HG03097 (cell line): ENCODE results near the gene MYO3B.
"Not testable (repeated sequence)": the region's sequence is repeated elsewhere in the genome, so short reads cannot be mapped to it uniquely, and the experiment has no call there.

ENCODE experiments used
- ATAC-seq: cut with Tn5 transposase; IDR thresholded peaks from one replicate; pipeline ENCODE4 v1.9.1; 2021; ENCODE audit not compliant: unreplicated experiment, low FRiP score

Gene MYO3B

DNA sequence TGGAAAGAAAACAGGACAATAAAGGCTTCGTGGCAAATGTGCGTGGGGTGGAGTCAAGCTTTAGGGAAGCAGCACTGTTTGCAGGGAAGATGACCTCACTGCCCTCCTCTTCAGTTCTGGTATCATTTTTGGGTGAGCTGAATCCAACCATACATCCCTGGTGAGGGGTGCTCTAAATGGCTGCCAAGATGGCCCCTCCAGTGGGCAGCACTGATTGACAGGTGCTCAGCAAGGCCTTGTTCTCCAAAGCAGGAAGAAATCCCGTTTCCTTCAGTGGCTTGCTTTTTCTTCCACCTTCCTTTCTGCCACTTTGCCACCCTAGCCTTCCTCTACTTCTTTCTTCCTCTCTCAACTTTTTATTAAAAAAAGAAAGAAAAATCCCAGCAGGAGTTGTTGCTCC, 404.4 kb downstream of the MYO3B start:
- no peak for ATAC-seq

DNA sequence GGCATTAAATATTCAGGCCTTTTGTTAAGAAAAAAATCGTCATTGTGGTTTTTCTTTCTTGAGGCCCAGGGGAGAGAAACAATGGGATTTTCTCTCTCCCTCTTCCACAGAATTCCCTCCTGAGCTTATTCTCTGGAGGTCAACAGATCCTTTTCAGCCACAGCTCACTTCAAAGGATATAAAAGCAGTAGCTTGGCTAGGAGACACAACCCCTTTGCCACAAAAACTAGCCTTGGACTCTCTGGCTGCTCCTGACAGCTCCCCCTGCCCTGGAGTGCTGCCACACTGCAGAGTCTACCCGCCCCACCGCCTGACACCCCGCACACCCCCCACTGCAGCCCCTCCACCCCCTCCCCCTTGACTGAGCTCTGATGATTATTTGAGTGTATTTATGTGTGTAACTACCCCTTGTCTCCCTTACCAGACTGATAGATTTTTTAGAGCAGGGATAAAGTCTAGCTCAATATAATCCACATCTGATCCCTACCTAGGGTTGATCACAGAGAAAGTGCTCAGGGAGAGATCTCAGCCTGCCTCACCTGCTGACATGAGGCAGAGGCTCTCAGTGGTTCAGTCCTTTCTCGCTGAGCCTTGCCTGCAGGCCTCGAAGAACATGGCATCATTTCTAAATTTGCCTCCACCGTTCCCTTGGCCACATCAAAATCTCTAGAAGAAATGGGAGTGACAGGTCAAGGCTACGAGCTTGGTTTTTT, 405.0 kb downstream of the MYO3B start:
- no peak for ATAC-seq

DNA sequence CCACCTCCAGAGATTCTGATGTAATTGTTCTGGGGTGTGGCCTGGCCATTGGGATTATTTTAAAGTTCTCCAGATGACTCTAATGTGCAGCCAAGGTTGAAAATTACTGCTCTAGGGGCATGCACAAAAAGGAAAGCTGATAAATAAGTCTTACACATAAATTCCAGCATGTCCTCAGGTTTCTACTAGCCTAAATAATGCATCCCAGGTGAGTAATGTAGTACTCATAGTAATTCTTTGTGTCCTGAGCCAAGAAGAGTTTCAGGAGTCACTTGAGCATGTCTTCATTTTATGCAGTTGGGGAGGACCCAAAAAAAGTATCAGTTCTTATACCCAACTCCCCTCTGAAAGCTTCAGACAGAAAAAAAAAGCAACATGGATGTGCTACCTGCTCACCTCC, 407.1 kb downstream of the MYO3B start:
- ATAC-seq, result no peak

DNA sequence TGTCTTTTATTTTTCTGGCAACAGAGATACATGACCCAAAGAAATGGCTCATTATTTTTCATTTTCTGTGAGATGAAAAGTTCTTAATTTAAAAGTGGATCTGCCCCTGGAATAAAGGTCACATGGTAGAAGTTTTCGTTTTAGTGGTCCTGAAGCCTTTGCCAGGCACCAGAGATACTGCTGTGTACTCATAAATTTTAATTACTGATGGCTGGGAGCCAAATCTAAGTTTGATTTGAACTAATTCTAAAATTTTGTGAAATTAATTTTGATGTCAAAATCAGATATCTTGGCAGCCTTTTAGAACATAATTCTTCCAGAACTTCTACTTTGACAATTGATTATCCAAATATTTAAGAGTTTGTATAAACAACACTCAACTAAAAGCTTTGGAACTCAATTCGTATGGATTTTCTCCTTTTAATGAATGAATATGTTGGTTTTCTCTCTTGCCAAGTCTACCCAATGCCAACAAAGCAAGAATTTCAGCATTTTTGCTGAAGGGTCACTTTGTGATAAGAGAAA, 408.7 kb downstream of the MYO3B start:
- no peak for ATAC-seq

DNA sequence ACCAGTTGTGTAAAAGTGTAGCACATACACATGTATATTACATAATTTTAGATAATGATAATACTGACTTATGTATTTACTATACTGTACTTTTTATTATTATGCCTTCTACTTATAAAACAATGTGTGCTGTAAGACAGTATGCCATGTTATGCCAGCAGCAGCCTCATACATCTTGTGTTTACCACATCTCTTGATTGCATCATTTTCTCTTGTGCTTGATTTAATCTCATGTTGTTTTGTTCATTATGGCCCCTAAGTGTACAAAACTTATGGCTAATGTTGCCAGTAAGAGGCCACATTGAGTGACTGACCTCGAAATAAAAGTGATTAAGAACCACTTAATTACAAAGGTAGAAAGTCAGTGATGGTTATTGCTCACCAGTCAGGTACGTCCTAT, 409.2 kb downstream of the MYO3B start:
- no peak for ATAC-seq

DNA sequence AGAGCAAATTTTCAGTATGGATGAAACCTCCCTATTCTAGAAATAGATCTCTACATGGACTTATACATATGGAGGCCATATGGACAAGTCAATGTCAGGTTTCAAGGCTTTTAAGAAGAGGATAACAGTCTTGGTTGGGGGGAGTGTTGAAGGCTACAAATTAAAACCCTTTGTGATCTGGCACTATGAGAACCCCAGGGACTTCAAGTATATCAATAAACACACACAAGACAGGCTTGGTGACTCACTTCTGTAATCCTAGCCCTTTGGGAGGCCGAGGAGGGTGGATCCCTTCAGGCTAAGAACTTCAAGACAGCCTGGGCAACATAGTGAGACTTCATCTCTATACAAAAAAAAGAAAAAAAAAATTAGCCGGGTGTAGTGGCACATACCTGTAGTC, 410.0 kb downstream of the MYO3B start:
- no peak for ATAC-seq

DNA sequence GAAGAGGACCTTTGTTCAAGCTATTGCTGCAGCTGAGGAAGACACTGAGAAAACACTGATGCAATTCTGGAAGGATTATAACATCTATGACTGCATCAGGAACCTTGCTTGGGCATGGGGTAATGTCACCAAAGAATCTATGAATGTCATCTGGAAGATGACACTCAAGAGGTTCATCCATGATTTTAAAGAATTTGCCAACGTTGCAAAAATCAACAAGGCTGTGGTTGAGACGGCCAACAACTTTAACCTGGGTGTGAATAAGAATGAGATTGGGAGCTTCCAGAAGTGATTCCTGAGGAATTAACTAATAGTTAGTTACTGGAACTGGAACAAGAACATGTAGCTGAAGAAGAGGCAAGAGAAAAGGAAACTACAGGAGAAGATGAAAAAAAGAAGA, 410.8 kb downstream of the MYO3B start:
- no peak for ATAC-seq

DNA sequence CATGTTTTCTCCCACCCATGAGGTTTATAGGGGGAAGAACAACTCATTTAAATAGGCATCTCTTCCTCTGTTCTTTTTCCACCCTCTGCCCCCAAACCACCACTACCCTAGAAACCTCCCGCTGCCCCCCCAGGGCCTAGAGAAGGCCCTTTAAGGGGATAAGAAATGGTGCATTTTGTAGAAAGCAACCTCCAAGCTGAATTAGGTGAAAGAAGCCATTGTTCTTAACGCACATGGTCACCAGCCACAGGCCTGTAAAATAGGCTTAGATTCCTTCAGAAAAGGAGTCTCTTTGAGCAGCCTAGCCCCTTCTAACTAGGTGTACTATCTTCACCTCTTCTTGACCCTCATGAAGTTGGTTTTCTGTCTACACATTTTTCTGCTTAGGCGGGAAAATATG, 418.6 kb downstream of the MYO3B start:
- ATAC-seq, result no peak

DNA sequence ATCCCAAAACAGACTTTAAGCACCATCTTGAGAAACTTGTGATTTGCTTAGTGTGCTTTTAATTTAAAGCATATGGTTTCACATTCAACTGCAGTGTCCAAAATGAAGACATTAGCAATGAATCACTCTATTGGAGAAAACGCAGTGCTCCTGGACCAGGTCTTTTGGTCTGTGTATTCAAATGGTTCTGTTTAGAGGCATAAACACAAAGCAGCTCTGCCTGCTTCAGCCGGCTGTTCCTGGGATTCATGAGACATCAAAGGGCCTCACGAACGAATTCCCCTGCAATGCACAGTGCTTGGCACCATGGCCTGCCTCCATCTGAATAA, 420.1 kb downstream of the MYO3B start:
- ATAC-seq, result no peak

DNA sequence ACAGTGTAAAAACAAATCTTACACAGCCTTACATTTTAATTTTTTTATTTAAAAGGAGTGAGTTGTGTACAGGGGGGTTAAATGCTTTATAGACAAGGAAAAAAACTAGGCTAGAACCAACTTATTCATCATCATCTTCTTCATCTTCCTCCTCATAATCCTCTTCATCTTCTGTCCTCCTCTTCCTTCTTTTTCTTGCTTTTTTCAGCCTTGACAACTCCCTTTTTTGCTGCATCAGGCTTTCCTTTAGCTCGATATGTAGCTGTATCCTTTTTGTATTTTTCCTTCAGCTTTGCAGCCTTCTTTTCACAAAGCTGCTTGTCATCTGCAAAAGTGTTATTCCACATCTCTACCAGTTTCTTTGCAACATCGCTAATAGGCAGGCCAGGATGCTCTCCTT, 423.5 kb downstream of the MYO3B start:
- no peak for ATAC-seq

DNA sequence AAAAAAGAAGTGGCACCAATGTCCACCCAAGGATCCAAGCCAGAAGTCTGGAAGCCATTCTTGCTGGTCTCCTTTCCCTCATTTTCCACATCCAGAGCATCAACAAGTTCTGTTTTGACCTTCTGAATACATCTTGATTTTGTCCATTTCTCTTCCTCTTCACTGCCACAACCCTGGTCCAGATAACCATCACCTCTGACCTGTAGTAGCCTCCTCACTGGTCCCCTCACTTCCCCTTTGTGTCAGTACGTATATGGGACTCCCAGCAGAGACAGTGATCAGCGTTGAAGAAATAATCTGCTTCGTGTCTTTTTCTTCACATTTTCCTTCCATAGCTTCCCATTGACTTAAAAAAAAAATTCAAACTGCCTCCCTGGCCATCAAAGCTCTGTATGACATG, 427.9 kb downstream of the MYO3B start:
- no peak for ATAC-seq

DNA sequence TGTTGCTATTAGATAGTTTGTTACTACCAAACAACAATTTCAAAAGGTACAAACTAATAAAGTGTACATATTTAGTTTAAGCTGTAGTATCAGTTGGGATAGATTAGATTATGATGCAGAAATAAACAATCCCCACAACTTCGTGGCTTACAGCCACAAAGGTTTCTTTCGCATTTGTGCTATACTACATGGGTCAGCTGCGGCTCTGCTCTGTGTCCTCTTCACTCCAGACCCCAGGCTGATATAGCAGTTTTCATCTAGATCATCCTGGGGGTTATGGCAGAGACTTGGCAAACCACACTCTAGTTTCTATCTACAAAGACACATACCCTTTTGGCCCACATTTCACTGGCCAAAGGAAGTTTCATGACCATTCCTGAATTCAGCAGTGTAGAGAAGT, 429.2 kb downstream of the MYO3B start:
- ATAC-seq, result no peak

DNA sequence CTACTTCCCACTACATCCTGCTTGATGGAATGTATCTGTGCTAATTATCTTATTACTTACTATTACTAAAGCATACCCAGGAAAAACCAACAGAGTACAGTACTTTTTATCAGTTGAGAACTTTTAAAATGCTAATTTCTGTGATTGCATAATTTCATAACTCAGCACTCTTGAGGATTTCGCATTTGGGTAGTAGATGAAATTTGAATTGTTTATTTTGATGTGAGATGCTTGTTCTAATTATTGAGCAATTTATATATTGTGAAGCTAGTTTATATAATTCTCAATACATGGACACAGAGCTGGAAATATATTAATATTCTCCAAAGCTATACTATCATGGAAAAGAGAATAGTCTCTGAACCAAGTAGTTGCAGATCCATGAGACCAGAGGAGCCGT, 432.7 kb downstream of the MYO3B start:
- ATAC-seq, result no peak

DNA sequence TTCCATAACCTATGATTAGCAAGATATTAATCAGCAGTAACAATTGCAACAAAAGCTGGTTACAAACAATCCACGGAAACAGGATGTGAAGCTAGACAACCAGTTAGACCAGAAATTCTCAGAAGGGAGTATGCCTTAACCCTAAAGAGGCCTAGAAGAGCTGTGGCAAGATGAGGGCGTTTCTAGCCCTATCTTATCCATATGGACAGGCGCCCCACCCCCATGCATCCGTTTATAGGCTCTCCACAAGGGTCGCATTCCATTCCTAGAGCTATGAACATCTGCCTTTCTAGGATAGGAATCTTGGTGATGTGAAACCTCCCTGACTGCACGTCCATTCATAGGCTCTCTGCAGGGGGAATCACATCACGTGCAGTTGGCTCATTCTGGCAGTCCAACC, 441.0 kb downstream of the MYO3B start:
- not testable (repeated sequence) for ATAC-seq

DNA sequence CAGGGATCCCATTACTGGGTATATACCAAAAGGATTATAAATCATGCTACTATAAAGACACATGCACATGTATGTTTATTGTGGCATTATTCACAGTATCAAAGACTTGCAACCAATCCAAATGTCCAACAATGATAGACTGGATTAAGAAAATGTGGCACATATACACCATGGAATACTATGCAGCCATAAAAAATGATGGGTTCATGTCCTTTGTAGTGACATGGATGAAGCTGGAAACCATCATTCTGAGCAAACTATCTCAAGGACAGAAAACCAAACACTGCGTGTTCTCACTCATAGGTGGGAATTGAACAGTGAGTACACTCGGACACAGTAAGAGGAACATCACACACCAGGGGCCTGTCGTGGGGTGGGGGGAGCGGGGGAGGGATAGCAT, 457.1 kb downstream of the MYO3B start:
- not testable (repeated sequence) for ATAC-seq

DNA sequence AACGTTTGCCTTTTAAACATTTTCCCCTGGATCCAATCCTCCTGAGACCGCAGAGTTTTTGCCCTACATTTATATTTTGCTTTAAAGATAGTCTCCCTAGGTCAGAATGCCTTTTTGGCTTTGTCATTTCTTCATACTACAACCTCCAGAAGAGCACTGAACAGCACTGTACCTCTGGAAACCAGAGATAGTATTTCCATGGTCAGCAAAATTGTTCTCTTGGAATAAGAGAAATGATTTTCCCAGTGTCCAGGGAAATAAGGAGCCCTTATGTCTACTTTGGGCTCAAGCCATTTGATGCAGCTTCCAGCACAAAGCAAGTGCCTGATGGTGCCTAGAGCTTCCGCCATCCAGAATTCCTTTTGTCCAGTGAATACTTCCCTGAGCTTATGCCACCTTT, 461.7 kb downstream of the MYO3B start:
- no peak for ATAC-seq

DNA sequence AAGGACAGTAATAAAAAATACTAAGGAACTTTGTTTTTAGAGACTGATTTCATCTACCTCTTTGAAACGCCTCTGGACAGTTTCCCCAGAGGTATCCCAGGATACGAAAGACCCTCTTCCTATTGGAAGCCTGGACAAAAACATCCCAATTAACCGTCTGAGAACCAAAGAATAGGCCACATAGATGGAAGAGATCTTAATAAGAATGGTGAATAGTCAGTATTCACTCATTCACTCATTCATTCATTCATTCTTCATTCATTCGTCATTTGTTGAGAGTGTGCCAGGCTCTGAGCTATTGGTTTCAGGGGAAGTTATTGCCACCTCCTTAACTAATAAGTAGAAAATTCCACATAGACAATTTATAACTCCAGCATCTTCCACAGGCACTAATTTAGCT, 464.0 kb downstream of the MYO3B start:
- no peak for ATAC-seq

DNA sequence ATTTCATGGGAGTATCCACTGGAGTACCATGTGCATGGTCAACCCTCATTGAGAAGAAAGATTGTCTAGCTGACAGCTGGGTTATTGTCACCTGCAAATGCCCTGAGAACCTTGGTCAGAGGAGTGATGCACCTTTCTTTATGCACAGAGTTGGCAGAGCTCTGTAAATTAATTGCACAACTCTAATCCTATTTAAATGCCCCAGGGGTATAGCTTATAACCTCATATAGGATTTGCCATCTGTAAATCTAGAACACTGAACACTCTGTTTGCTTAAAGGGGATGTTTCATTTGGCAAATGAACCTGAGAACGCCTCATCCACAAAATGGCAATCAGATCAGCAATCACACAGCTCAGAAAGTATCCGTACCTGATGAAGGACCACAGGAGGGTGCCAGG, 465.4 kb downstream of the MYO3B start:
- ATAC-seq, result no peak

DNA sequence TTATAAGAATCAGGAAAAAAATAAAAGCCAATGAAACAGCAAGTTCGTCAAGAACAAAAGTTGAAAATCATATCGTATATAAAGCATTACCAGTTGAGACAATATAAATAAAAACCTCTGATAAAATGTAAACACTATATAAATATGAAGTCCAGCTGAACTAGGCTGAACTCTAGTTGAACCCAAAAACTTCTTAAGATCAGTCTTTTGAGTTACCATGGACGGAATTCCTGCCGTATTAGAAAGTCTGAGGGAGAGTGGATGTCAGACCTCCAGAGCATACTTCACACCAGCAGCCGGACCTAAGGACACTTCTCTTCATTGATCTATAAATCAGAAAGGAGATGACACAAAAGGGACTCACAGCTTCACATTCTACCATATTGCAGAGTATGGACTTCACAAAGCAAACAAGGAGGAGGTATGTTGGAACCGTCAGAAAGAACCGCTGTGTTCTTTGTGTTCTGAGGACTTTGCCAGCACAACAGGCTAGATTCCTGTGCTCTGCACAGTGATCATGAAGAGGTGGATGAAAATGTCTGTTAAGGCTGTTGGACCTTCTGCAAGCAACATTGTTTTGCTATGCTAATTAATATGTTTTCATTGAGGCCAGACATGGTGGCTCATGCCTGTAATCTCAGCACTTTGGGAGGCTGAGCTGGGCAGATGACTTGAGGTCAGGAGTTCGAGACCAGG, 469.9 kb downstream of the MYO3B start:
- no peak for ATAC-seq

DNA sequence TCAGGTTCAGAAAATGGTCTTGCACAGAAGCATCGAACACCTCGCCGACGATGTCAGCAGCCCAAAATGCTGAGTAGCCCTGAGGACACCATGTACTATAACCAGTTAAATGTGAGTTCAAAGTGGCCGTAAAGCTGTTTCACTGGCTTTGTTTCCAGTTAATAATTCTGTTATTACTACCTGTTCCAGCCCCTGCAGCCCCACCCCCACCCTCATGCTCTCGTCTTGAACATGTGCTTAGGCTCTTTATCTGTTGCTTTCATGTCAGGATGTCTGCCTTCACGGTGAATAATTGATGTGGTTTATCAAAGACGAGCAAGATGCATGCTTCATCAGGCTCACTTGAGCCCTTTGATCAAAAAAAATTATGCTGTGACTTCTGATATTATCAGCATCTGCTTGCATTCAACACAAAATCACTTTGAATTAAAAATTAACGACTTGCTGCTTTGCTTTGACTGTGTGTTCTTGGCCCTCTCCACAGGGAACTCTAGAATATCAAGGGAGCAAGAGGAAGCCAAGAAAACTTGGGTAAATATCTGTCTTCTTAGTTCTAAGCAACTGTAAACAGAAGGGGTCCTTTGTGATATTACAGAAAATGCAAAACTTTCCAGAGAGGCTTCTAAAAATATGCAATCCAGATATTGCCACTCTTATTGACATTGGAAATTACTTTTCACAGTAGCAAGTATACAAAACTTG, 473.8 kb downstream of the MYO3B start:
- ATAC-seq, result no peak

DNA sequence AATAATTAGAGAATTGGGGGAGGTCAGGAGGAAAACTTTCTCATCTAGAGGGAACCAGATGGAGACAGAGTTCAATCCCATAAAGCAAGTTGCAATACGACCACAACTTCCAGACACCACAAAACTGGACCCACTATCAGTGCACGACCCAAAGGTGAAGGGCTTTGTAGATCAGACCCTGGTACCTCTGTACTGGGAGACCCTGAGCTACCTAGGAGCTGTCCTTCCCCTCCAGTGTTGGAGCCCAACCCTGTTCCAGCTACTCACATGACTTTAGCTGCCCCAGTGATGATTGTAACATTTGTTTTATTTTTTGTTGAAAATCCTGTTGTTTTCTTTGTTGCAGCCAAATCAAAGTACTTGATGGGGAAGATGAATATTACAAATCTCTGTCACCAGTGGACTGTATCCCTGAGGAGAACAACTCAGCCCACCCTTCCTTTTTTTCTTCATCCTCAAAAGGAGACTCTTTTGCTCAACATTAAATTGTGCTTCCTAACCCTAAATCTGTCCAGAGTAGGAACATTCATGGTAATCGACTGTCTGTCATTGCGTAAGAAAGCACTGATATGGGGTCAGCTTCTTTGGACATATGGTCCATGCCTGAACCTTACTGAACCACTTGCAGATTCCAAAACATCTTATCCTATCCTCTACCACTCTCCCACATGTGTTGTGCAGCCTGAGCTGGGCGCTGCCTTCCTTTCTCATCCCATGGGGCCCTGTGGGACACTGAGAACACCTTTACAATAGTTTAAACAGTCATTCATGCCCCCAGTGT, 474.9 kb downstream of the MYO3B start:
- no peak for ATAC-seq
